Large intestine (tissue), 3 donors: ENCODE measurements around the gene MKNK2. TPM values are rescaled to one million over a fixed set of nuclear protein-coding genes. Genes with fewer than 3 reads are reported as not detected.
A peak's percentile ranks its signal among the peaks of the same experiment; 100 is the strongest.

Experiments
- DNase-seq, 2 donors: peaks; one replicate each; pipeline versions ENCODE4 v3.0.0 to v3.0.0-alpha.2; 2013
- H3K27ac ChIP-seq: one replicate; pipeline ENCODE4 v1.5.1; 2013; ENCODE audit warnings: low read length
- H3K27me3 ChIP-seq: 2 replicates; pipeline ENCODE4 v1.6.1; 2013; ENCODE audit warnings: low read length; ENCODE audit not compliant: control insufficient read depth, insufficient read depth
- H3K36me3 ChIP-seq: 2 replicates; pipeline ENCODE4 v1.6.1; 2013; ENCODE audit warnings: low read length; ENCODE audit not compliant: control insufficient read depth, insufficient read depth
- H3K4me1 ChIP-seq: one replicate; pipeline ENCODE4 v1.6.1; 2013; ENCODE audit warnings: low read length; ENCODE audit not compliant: control insufficient read depth, insufficient read depth
- H3K4me3 ChIP-seq: one replicate; pipeline ENCODE4 v1.5.1; 2013; ENCODE audit warnings: low read length
- H3K9me3 ChIP-seq: one replicate; pipeline ENCODE4 v1.6.1; 2013; ENCODE audit warnings: mild to moderate bottlenecking, low read depth, low read length, moderate library complexity; ENCODE audit not compliant: control insufficient read depth
- WGBS: methylation state at CpG from one replicate; pipeline ENCODE4 v1.1.5; 2013; ENCODE audit warnings: low lambda C conversion rate; ENCODE audit not compliant: insufficient coverage; 5-methylcytosine and 5-hydroxymethylcytosine counted together
- polyA plus RNA-seq: library from polyadenylated mRNA; unstranded; fragments of 120-200 nt; gene quantifications from one replicate; pipeline ENCODE4 v1.2.1, GENCODE V29; 2013

Gene MKNK2
- polyA plus RNA-seq, 1 donor: 86.8 TPM

GRCh38 chr19:2057484-2058469 is 6.7 kb upstream of the MKNK2 start:
- peaks cover 49% of the 10 kb centered on the region for H3K4me1 ChIP-seq
- H3K4me3 ChIP-seq: no peak overlapping the region
- WGBS: no CpG with 5 or more reads among the region's 23 CpGs
- no peak overlapping the region for H3K27ac ChIP-seq
- no peaks in the 10 kb centered on the region for H3K36me3 ChIP-seq
- H3K9me3 ChIP-seq: no peaks in the 10 kb centered on the region
- DNase-seq: no peak
- H3K27me3 ChIP-seq: no peaks in the 10 kb centered on the region

- H3K27me3 ChIP-seq: no peaks in the 10 kb centered on the region
- no peak for DNase-seq
- H3K9me3 ChIP-seq: no peaks in the 10 kb centered on the region
- no peak overlapping the region for H3K4me3 ChIP-seq
- H3K36me3 ChIP-seq: no peaks in the 10 kb centered on the region
- WGBS: no CpG with 5 or more reads among the region's 5 CpGs
- H3K4me1 ChIP-seq: peaks cover 41% of the 10 kb centered on the region
- peak overlapping the region; percentile 12 for H3K27ac ChIP-seq
Observed at GRCh38 chr19:2056837-2057192, 5.8 kb upstream of the MKNK2 start.

- Histone ChIP-seq H3K36me3 (no peaks in the 10 kb centered on the region), H3K9me3 (no peaks in the 10 kb centered on the region), H3K4me3 (no peak overlapping the region), H3K27ac (peak overlapping the region; percentile 54), H3K27me3 (no peaks in the 10 kb centered on the region), H3K4me1 (peaks cover 45% of the 10 kb centered on the region)
- DNase-seq: peak; percentile 54 to 69
- WGBS: no CpG with 5 or more reads among the region's 22 CpGs
Observed at GRCh38 chr19:2055931-2056836, 5.1 kb upstream of the MKNK2 start.

GRCh38 chr19:2054763-2055162 is 3.7 kb upstream of the MKNK2 start:
- DNase-seq: no peak
- Histone ChIP-seq H3K27ac (no peak overlapping the region), H3K4me1 (peaks cover 35% of the 10 kb centered on the region), H3K27me3 (no peaks in the 10 kb centered on the region), H3K36me3 (no peaks in the 10 kb centered on the region), H3K4me3 (no peak overlapping the region), H3K9me3 (no peaks in the 10 kb centered on the region)
- WGBS: no CpG with 5 or more reads among the region's 8 CpGs

- H3K27me3 ChIP-seq: no peaks in the 10 kb centered on the region
- no peak overlapping the region for H3K27ac ChIP-seq
- DNase-seq: no peak
- peaks cover 5% of the 10 kb centered on the region for H3K36me3 ChIP-seq
- peaks cover 35% of the 10 kb centered on the region for H3K4me1 ChIP-seq
- no peak overlapping the region for H3K4me3 ChIP-seq
- H3K9me3 ChIP-seq: no peaks in the 10 kb centered on the region
- WGBS: no CpG with 5 or more reads among the region's 24 CpGs
Observed at GRCh38 chr19:2053601-2054389, 2.8 kb upstream of the MKNK2 start.

- H3K27ac ChIP-seq: peak overlapping the region; percentile 64
- H3K4me1 ChIP-seq: peaks cover 50% of the 10 kb centered on the region
- H3K36me3 ChIP-seq: peaks cover 22% of the 10 kb centered on the region
- H3K27me3 ChIP-seq: no peaks in the 10 kb centered on the region
- peak in 1 of 2 donors; percentile 37 for DNase-seq
- peak overlapping the region; percentile 46 for H3K4me3 ChIP-seq
- H3K9me3 ChIP-seq: no peaks in the 10 kb centered on the region
- no CpG with 5 or more reads among the region's 18 CpGs for WGBS
Observed at GRCh38 chr19:2051773-2052704, 995 bp upstream of the MKNK2 start.

- H3K27me3 ChIP-seq: no peaks in the 10 kb centered on the region
- H3K4me1 ChIP-seq: peaks cover 45% of the 10 kb centered on the region
- H3K4me3 ChIP-seq: peak overlapping the region; percentile 99
- H3K9me3 ChIP-seq: no peaks in the 10 kb centered on the region
- DNase-seq: no peak
- no CpG with 5 or more reads among the region's 49 CpGs for WGBS
- peak overlapping the region; percentile 97 for H3K27ac ChIP-seq
- H3K36me3 ChIP-seq: peaks cover 38% of the 10 kb centered on the region
Observed at GRCh38 chr19:2050349-2050990, 574 bp downstream of the MKNK2 start.

- Histone ChIP-seq H3K27ac (peak overlapping the region; percentile 97), H3K4me1 (peaks cover 44% of the 10 kb centered on the region), H3K27me3 (no peaks in the 10 kb centered on the region), H3K4me3 (peak overlapping the region; percentile 99), H3K36me3 (peaks cover 44% of the 10 kb centered on the region), H3K9me3 (no peaks in the 10 kb centered on the region)
- WGBS: no CpG with 5 or more reads among the region's 16 CpGs
- DNase-seq: peak; percentile 81 to 90
Observed at GRCh38 chr19:2049741-2050348, 1.2 kb downstream of the MKNK2 start.
